NB4 (cell line): ENCODE data around the gene PIK3R1.

Source experiments
- DNase-seq: peaks from one replicate; pipeline ENCODE4 v3.0.0; 2010; ENCODE audit warnings: low read depth
- H3K4me3 ChIP-seq: one replicate; pipeline ENCODE4 v1.5.1; 2011; ENCODE audit warnings: mild to moderate bottlenecking, low read depth, low read length, moderate library complexity
- CTCF ChIP-seq: IDR thresholded peaks from one replicate; pipeline ENCODE4 v1.5.1; 2012; ENCODE audit warnings: low read depth, low read length
- MAX ChIP-seq: IDR thresholded peaks from 2 replicates; pipeline ENCODE4 v1.6.1; 2011; ENCODE audit warnings: low read depth, low read length
- MYC ChIP-seq: IDR thresholded peaks from 2 replicates; pipeline ENCODE4 v1.6.1; 2011; ENCODE audit warnings: low read depth, low read length
- POLR2A ChIP-seq: IDR thresholded peaks from 2 replicates; pipeline ENCODE4 v1.6.1; 2011; ENCODE audit warnings: mild to moderate bottlenecking; ENCODE audit not compliant: insufficient read length; ENCODE audit errors: extremely low read depth

Gene PIK3R1

GRCh38 chr5:68176253-68176652 lies 39.3 kb upstream of the PIK3R1 start:
- DNase-seq = no peak
- H3K4me3 ChIP-seq = no peak overlapping the region
- TF ChIP-seq MYC = no peak
- TF ChIP-seq CTCF = no peak
- no peak for TF ChIP-seq POLR2A
- no peak for TF ChIP-seq MAX

- TF ChIP-seq MAX = no peak
- TF ChIP-seq CTCF = no peak
- no peak for TF ChIP-seq POLR2A
- TF ChIP-seq MYC = no peak
- no peak for DNase-seq
Observed at GRCh38 chr5:68176802-68177479, 38.6 kb upstream of the PIK3R1 start.

GRCh38 chr5:68177676-68178075 lies 37.9 kb upstream of the PIK3R1 start:
- no peak for DNase-seq
- TF ChIP-seq MYC = no peak
- TF ChIP-seq MAX = no peak
- TF ChIP-seq CTCF = no peak
- no peak for TF ChIP-seq POLR2A

More at GRCh38 chr5:68176802-68177479, 38.6 kb upstream of the PIK3R1 start:
- no peak overlapping the region for H3K4me3 ChIP-seq

GRCh38 chr5:68178579-68178978 lies 37.0 kb upstream of the PIK3R1 start:
- no peak for DNase-seq
- TF ChIP-seq MAX = no peak
- TF ChIP-seq POLR2A = no peak
- TF ChIP-seq MYC = no peak
- no peak for TF ChIP-seq CTCF

More at GRCh38 chr5:68177676-68178075, 37.9 kb upstream of the PIK3R1 start:
- no peak overlapping the region for H3K4me3 ChIP-seq

GRCh38 chr5:68180121-68181038 lies 35.2 kb upstream of the PIK3R1 start:
- no peak for TF ChIP-seq MYC
- TF ChIP-seq MAX = no peak
- no peak for TF ChIP-seq POLR2A
- TF ChIP-seq CTCF = no peak
- H3K4me3 ChIP-seq = no peak overlapping the region
- DNase-seq = no peak

More at GRCh38 chr5:68178579-68178978, 37.0 kb upstream of the PIK3R1 start:
- no peak overlapping the region for H3K4me3 ChIP-seq
